Karpas-422 (cell line): Measurements from ENCODE around the gene TSGA10IP. TPM values are rescaled to one million over a fixed set of nuclear protein-coding genes. Genes with fewer than 3 reads are reported as not detected.
"Not testable (repeated sequence)": the region's sequence is repeated elsewhere in the genome, so short reads cannot be mapped to it uniquely, and the experiment has no call there.

Source experiments
- DNase-seq: peaks from one replicate; pipeline ENCODE4 v3.0.0-alpha.2; 2015
- H2AFZ ChIP-seq: fragments of 200-600 bp; sonication (generic); 2 replicates; pipeline ENCODE4 v1.6.1; 2014; ENCODE audit warnings: antibody characterized with exemption, low read length, mixed read lengths
- H3K27ac ChIP-seq: fragments of 200-600 bp; sonication (generic); 2 replicates; pipeline ENCODE4 v1.5.1; 2014; ENCODE audit warnings: mild to moderate bottlenecking, low read length, moderate library complexity
- H3K27me3 ChIP-seq: fragments of 200-600 bp; sonication (generic); 2 replicates; pipeline ENCODE4 v1.6.1; 2014; ENCODE audit warnings: low read length, mixed read lengths
- H3K36me3 ChIP-seq: fragments of 200-600 bp; sonication (generic); 2 replicates; pipeline ENCODE4 v1.6.1; 2014; ENCODE audit warnings: low read length, mixed read lengths; ENCODE audit not compliant: insufficient read depth
- H3K4me1 ChIP-seq: fragments of 200-600 bp; sonication (generic); 2 replicates; pipeline ENCODE4 v1.6.1; 2014; ENCODE audit warnings: mild to moderate bottlenecking, low read length, mixed read lengths
- H3K4me2 ChIP-seq: fragments of 200-600 bp; sonication (generic); 2 replicates; pipeline ENCODE4 v1.6.1; 2014; ENCODE audit warnings: low read length, low read depth, mild to moderate bottlenecking; ENCODE audit not compliant: poor library complexity, severe bottlenecking
- H3K4me3 ChIP-seq: fragments of 200-600 bp; sonication (generic); 2 replicates; pipeline ENCODE4 v1.5.1; 2014; ENCODE audit warnings: mild to moderate bottlenecking, antibody characterized with exemption, low read length, mixed read lengths
- H3K79me2 ChIP-seq: fragments of 200-600 bp; sonication (generic); 2 replicates; pipeline ENCODE4 v1.6.1; 2014; ENCODE audit warnings: mild to moderate bottlenecking, low read length, mixed read lengths
- H3K9ac ChIP-seq: fragments of 200-600 bp; sonication (generic); 2 replicates; pipeline ENCODE4 v1.6.0; 2014; ENCODE audit warnings: low read length
- H3K9me2 ChIP-seq: fragments of 200-600 bp; sonication (generic), shearing (Covaris generic); replicated peaks from 2 replicates; pipeline ENCODE4 v1.6.0; 2014; ENCODE audit warnings: mild to moderate bottlenecking, low read length, moderate library complexity; ENCODE audit not compliant: insufficient read depth
- H3K9me3 ChIP-seq: fragments of 300-700, 200-600 bp; sonication (generic); 2 replicates; pipeline ENCODE4 v1.6.1; 2014; ENCODE audit warnings: low read length, mixed read lengths
- H4K20me1 ChIP-seq: fragments of 200-600 bp; sonication (generic); 2 replicates; pipeline ENCODE4 v1.6.1; 2014; ENCODE audit warnings: mild to moderate bottlenecking, antibody characterized with exemption, low read length, low read depth; ENCODE audit not compliant: insufficient read depth
- total RNA-seq: library from RNA; depleted of rRNA; stranded (reverse); fragments of >200 nt; shearing (Covaris generic); gene quantifications from 2 replicates; pipeline ENCODE4 v1.2.3, GENCODE V29; 2014; ENCODE audit warnings: low replicate concordance

The TSGA10IP gene
- total RNA-seq, 1 experiment from 2014 or later = not detected

- H3K79me2 ChIP-seq = no peaks in the 10 kb centered on the region
- DNase-seq = no peak
- no peaks in the 10 kb centered on the region for H3K27me3 ChIP-seq
- H4K20me1 ChIP-seq = no peaks in the 10 kb centered on the region
- no peak overlapping the region for H3K27ac ChIP-seq
- H2AFZ ChIP-seq = no peak overlapping the region
- no peak overlapping the region for H3K4me2 ChIP-seq
- H3K9me3 ChIP-seq = no peaks in the 10 kb centered on the region
- H3K9ac ChIP-seq = no peak overlapping the region
- no peak overlapping the region for H3K4me3 ChIP-seq
- H3K9me2 ChIP-seq = no peaks in the 10 kb centered on the region
- peaks cover 1% of the 10 kb centered on the region for H3K4me1 ChIP-seq
- H3K36me3 ChIP-seq = no peaks in the 10 kb centered on the region
These were observed 1.4 kb downstream of the TSGA10IP start for GRCh38 chr11:65946655-65947054.

GRCh38 chr11:65947133-65947532 is 1.9 kb downstream of the TSGA10IP start:
- Histone ChIP-seq H3K9ac (no peak overlapping the region), H3K79me2 (no peaks in the 10 kb centered on the region), H3K4me1 (no peaks in the 10 kb centered on the region), H4K20me1 (no peaks in the 10 kb centered on the region), H3K4me3 (no peak overlapping the region), H3K9me3 (no peaks in the 10 kb centered on the region), H3K9me2 (no peaks in the 10 kb centered on the region), H3K27ac (no peak overlapping the region), H3K4me2 (no peak overlapping the region), H3K36me3 (no peaks in the 10 kb centered on the region), H2AFZ (no peak overlapping the region), H3K27me3 (no peaks in the 10 kb centered on the region)
- no peak for DNase-seq

- Histone ChIP-seq H2AFZ (no peak overlapping the region), H3K4me3 (no peak overlapping the region), H3K9me2 (no peaks in the 10 kb centered on the region), H3K36me3 (no peaks in the 10 kb centered on the region), H3K27me3 (no peaks in the 10 kb centered on the region), H3K4me2 (no peak overlapping the region), H3K27ac (no peak overlapping the region), H3K9me3 (no peaks in the 10 kb centered on the region), H4K20me1 (no peaks in the 10 kb centered on the region), H3K79me2 (no peaks in the 10 kb centered on the region), H3K9ac (no peak overlapping the region), H3K4me1 (no peaks in the 10 kb centered on the region)
- DNase-seq = no peak
These were observed 2.4 kb downstream of the TSGA10IP start for GRCh38 chr11:65947603-65948125.

GRCh38 chr11:65950711-65951110 is 5.4 kb downstream of the TSGA10IP start:
- not testable (repeated sequence) for H2AFZ ChIP-seq, H3K4me3 ChIP-seq, H3K36me3 ChIP-seq, H3K9ac ChIP-seq, H4K20me1 ChIP-seq, H3K79me2 ChIP-seq, H3K9me2 ChIP-seq, H3K27ac ChIP-seq, DNase-seq, H3K4me2 ChIP-seq, H3K4me1 ChIP-seq, H3K9me3 ChIP-seq, H3K27me3 ChIP-seq

- H3K27me3 ChIP-seq, H3K4me1 ChIP-seq, DNase-seq, H3K9ac ChIP-seq, H2AFZ ChIP-seq, H3K4me2 ChIP-seq, H3K36me3 ChIP-seq, H3K79me2 ChIP-seq, H3K9me3 ChIP-seq, H4K20me1 ChIP-seq, H3K27ac ChIP-seq, H3K9me2 ChIP-seq, H3K4me3 ChIP-seq: not testable (repeated sequence)
These were observed 6.4 kb downstream of the TSGA10IP start for GRCh38 chr11:65951641-65952040.

- Histone ChIP-seq H3K79me2 (no peaks in the 10 kb centered on the region), H3K4me1 (no peaks in the 10 kb centered on the region), H3K9ac (no peak overlapping the region), H2AFZ (no peak overlapping the region), H4K20me1 (no peaks in the 10 kb centered on the region), H3K4me2 (no peak overlapping the region), H3K9me3 (no peaks in the 10 kb centered on the region), H3K4me3 (no peak overlapping the region), H3K27ac (no peak overlapping the region), H3K27me3 (no peaks in the 10 kb centered on the region), H3K9me2 (no peaks in the 10 kb centered on the region), H3K36me3 (no peaks in the 10 kb centered on the region)
- DNase-seq = no peak
These were observed 6.8 kb downstream of the TSGA10IP start for GRCh38 chr11:65952052-65952521.

- no peak for DNase-seq
- Histone ChIP-seq H4K20me1 (no peaks in the 10 kb centered on the region), H3K9me3 (no peaks in the 10 kb centered on the region), H3K4me2 (no peak overlapping the region), H3K79me2 (no peaks in the 10 kb centered on the region), H3K4me3 (no peak overlapping the region), H3K4me1 (no peaks in the 10 kb centered on the region), H3K9me2 (no peaks in the 10 kb centered on the region), H3K9ac (no peak overlapping the region), H3K36me3 (no peaks in the 10 kb centered on the region), H2AFZ (no peak overlapping the region), H3K27me3 (no peaks in the 10 kb centered on the region), H3K27ac (no peak overlapping the region)
These were observed 8.2 kb downstream of the TSGA10IP start for GRCh38 chr11:65953471-65953870.

- H3K9me3 ChIP-seq = no peaks in the 10 kb centered on the region
- no peak overlapping the region for H2AFZ ChIP-seq
- DNase-seq = no peak
- no peaks in the 10 kb centered on the region for H4K20me1 ChIP-seq
- no peaks in the 10 kb centered on the region for H3K36me3 ChIP-seq
- no peak overlapping the region for H3K4me3 ChIP-seq
- no peaks in the 10 kb centered on the region for H3K27me3 ChIP-seq
- no peak overlapping the region for H3K9ac ChIP-seq
- H3K9me2 ChIP-seq = no peaks in the 10 kb centered on the region
- no peak overlapping the region for H3K4me2 ChIP-seq
- no peaks in the 10 kb centered on the region for H3K79me2 ChIP-seq
- no peaks in the 10 kb centered on the region for H3K4me1 ChIP-seq
- H3K27ac ChIP-seq = no peak overlapping the region
These were observed 9.5 kb downstream of the TSGA10IP start for GRCh38 chr11:65954771-65955170.

GRCh38 chr11:65958291-65958690 is 13.0 kb downstream of the TSGA10IP start:
- Histone ChIP-seq H2AFZ (no peak overlapping the region), H3K4me1 (peaks cover 18% of the 10 kb centered on the region), H3K9me3 (no peaks in the 10 kb centered on the region), H3K36me3 (no peaks in the 10 kb centered on the region), H3K79me2 (peaks cover 17% of the 10 kb centered on the region), H3K27me3 (no peaks in the 10 kb centered on the region), H3K27ac (no peak overlapping the region), H3K9me2 (no peaks in the 10 kb centered on the region), H4K20me1 (peaks cover 12% of the 10 kb centered on the region), H3K9ac (no peak overlapping the region; the same call in 1 of the 2 replicates), H3K4me2 (no peak overlapping the region), H3K4me3 (no peak overlapping the region)
- no peak for DNase-seq
